Loucy (cell line): Measurements from ENCODE around the gene DDX18.

Experiments
- CTCF ChIP-seq: fragments of 200-600 bp; sonication (generic); conservative IDR thresholded peaks from 2 replicates; pipeline ENCODE4 v1.5.1; 2014; ENCODE audit warnings: mild to moderate bottlenecking, antibody characterized with exemption, low read length
- EZH2phosphoT487 ChIP-seq: fragments of 200-600 bp; IDR thresholded peaks from 2 replicates; pipeline ENCODE4 v1.6.1; 2018; ENCODE audit warnings: antibody characterized with exemption, mild to moderate bottlenecking, moderate library complexity, borderline replicate concordance

- TF ChIP-seq CTCF (no peak), EZH2phosphoT487 (no peak)
These were observed 43.8 kb upstream of the DDX18 start for GRCh38 chr2:117770730-117771129.
